Prostate gland (tissue), 2 donors: ENCODE data around the gene CBFA2T3. TPM values are rescaled to one million over a fixed set of nuclear protein-coding genes. Genes with fewer than 3 reads are reported as not detected.

Experiments
- DNase-seq: peaks from one replicate; pipeline ENCODE4 v3.0.0-alpha.2; 2019; ENCODE audit warnings: low spot score
- H3K27ac ChIP-seq, 2 donors: fragments of 200-600 bp; sonication (generic); 2 replicates each; pipeline ENCODE4 v1.5.1; 2017 to 2019
- H3K27me3 ChIP-seq: fragments of 200-600 bp; sonication (generic); replicated peaks from 2 replicates; pipeline ENCODE4 v1.5.1; 2019; ENCODE audit not compliant: insufficient read depth
- H3K36me3 ChIP-seq, 2 donors: fragments of 200-600 bp; sonication (generic); 1 replicate in 1 of 2; 2 replicates in 1 of 2; pipeline versions ENCODE4 v1.5.1 to v1.8.1; 2017 to 2019
- H3K4me1 ChIP-seq: fragments of 200-600 bp; sonication (generic); replicated peaks from 2 replicates; pipeline ENCODE4 v1.5.1; 2019
- H3K4me3 ChIP-seq, 2 donors: fragments of 200-600 bp; sonication (generic); 2 replicates each; pipeline ENCODE4 v1.5.1; 2017 to 2019
- H3K9me3 ChIP-seq: fragments of 200-600 bp; sonication (generic); 2 replicates; pipeline ENCODE4 v1.5.1; 2017
- CTCF ChIP-seq, 4 experiments: fragments of 200-600 bp in 2 of 4; fragments of 450-650 bp in 2 of 4; sonication (generic) in 2 of 4; IDR thresholded peaks; 1 replicate in 3 of 4; 2 replicates in 1 of 4; pipeline ENCODE4 v1.5.1; 2016 to 2019; ENCODE audit warnings: antibody characterized with exemption in 4 of 4, mild to moderate bottlenecking in 2 of 4, moderate library complexity in 2 of 4
- POLR2A ChIP-seq: fragments of 450-650 bp; IDR thresholded peaks from one replicate; pipeline ENCODE4 v1.6.1; 2016; ENCODE audit warnings: antibody characterized with exemption, mild to moderate bottlenecking
- POLR2AphosphoS5 ChIP-seq: sonication (generic); formaldehyde crosslinking; IDR thresholded peaks from one replicate; pipeline ENCODE4 v1.6.1; 2017; ENCODE audit warnings: antibody characterized with exemption
- WGBS: methylation state at CpG from one replicate; pipeline ENCODE4 v1.1.5; 2018; 5-methylcytosine and 5-hydroxymethylcytosine counted together
- intact Hi-C: fragments of 100-400 bp; cut with DNase I; formaldehyde crosslinking; loops from one replicate; pipeline ENCODE4 v1.14.2; 2022
- total RNA-seq, 2 donors: library from RNA; depleted of rRNA; stranded (reverse); fragments of >200 nt; gene quantifications; one replicate each; pipeline ENCODE4 v1.1.0, GENCODE V29; 2016

CBFA2T3 gene
- total RNA-seq, 2 donors from 2014 or later, result 4.5 to 8.7 TPM

- Histone ChIP-seq H3K9me3 (no peaks in the 10 kb centered on the region), H3K36me3 (no peaks in the 10 kb centered on the region), H3K4me3 (no peak overlapping the region), H3K4me1 (no peaks in the 10 kb centered on the region), H3K27me3 (no peaks in the 10 kb centered on the region), H3K27ac (no peak overlapping the region)
- intact Hi-C loops, result no loop called here
- DNase-seq, result no peak
- TF ChIP-seq CTCF (IDR thresholded peaks at IDR 0.05), result no peak
- TF ChIP-seq POLR2A, result no peak
- no peak for TF ChIP-seq POLR2AphosphoS5
- 73% methylated on average over 9 of the region's 9 CpGs for WGBS
Observed at GRCh38 chr16:88961011-88961410, 16.0 kb downstream of the CBFA2T3 start.

GRCh38 chr16:88960516-88960915 is 16.5 kb downstream of the CBFA2T3 start:
- Histone ChIP-seq H3K4me1 (no peaks in the 10 kb centered on the region), H3K27me3 (no peaks in the 10 kb centered on the region), H3K9me3 (no peaks in the 10 kb centered on the region), H3K36me3 (no peaks in the 10 kb centered on the region), H3K27ac (no peak overlapping the region), H3K4me3 (no peak overlapping the region)
- TF ChIP-seq CTCF (IDR thresholded peaks at IDR 0.05) (no peak), POLR2A (no peak), POLR2AphosphoS5 (no peak)
- no peak for DNase-seq
- intact Hi-C loops, result no loop called here
- WGBS, result 80% methylated on average over 3 of the region's 3 CpGs

- TF ChIP-seq CTCF (IDR thresholded peaks at IDR 0.05) (no peak), POLR2AphosphoS5 (no peak), POLR2A (no peak)
- Histone ChIP-seq H3K36me3 (no peaks in the 10 kb centered on the region), H3K9me3 (no peaks in the 10 kb centered on the region), H3K27me3 (no peaks in the 10 kb centered on the region), H3K4me3 (no peak overlapping the region), H3K27ac (no peak overlapping the region), H3K4me1 (no peaks in the 10 kb centered on the region)
- no peak for DNase-seq
- intact Hi-C loops, result no loop called here
- WGBS, result 87% methylated on average over 13 of the region's 18 CpGs
Observed at GRCh38 chr16:88959022-88959421, 18.0 kb downstream of the CBFA2T3 start.

- Histone ChIP-seq H3K36me3 (no peaks in the 10 kb centered on the region), H3K27me3 (no peaks in the 10 kb centered on the region), H3K4me1 (no peaks in the 10 kb centered on the region), H3K9me3 (no peaks in the 10 kb centered on the region), H3K27ac (no peak overlapping the region), H3K4me3 (no peak overlapping the region)
- TF ChIP-seq POLR2A (no peak), CTCF (IDR thresholded peaks at IDR 0.05) (no peak), POLR2AphosphoS5 (no peak)
- intact Hi-C loops, result no loop called here
- 82% methylated on average over 25 of the region's 25 CpGs for WGBS
- no peak for DNase-seq
Observed at GRCh38 chr16:88957887-88958577, 19.0 kb downstream of the CBFA2T3 start.

- Histone ChIP-seq H3K4me1 (no peaks in the 10 kb centered on the region), H3K27me3 (no peaks in the 10 kb centered on the region), H3K4me3 (no peak overlapping the region), H3K27ac (no peak overlapping the region), H3K9me3 (no peaks in the 10 kb centered on the region), H3K36me3 (no peaks in the 10 kb centered on the region)
- no peak for TF ChIP-seq POLR2A
- TF ChIP-seq POLR2AphosphoS5, result no peak
- TF ChIP-seq CTCF (IDR thresholded peaks at IDR 0.05), result no peak
- intact Hi-C loops, result no loop called here
- DNase-seq, result no peak
- WGBS, result 89% methylated on average over 9 of the region's 9 CpGs
Observed at GRCh38 chr16:88957433-88957767, 19.6 kb downstream of the CBFA2T3 start.
